HepG2 (cell line): ENCODE results near the gene FFAR2. TPM values are rescaled to one million over a fixed set of nuclear protein-coding genes. Genes with fewer than 3 reads are reported as not detected.
"Not testable (repeated sequence)": the region's sequence is repeated elsewhere in the genome, so short reads cannot be mapped to it uniquely, and the experiment has no call there.

Experiments used
- ATAC-seq: fragments of 200-7000 bp; cut with Tn5 transposase; 3 replicates; pipeline ENCODE4 v1.9.1; 2020; ENCODE audit warnings: mild to moderate bottlenecking, moderate library complexity
- BruUV-seq: library from RNA; stranded (reverse); fragments of 400-500 nt; replicated peaks from 2 replicates; lab custom pipeline; 2021; lab: Mats Ljungman, UMichigan
- CTCF ChIA-PET: fragments of 300-600 bp; formaldehyde crosslinking; extraction: SDS; loops from one replicate; lab custom pipeline; 2021; ENCODE audit warnings: low total read pairs, inconsistent platforms, low intra/inter-chr PET ratio; lab: Yijun Ruan, JAX
- POLR2A ChIA-PET: fragments of 350-600 bp; sonication (Branson Sonifier 250); formaldehyde crosslinking; loops from one replicate; lab custom pipeline; 2020; ENCODE audit warnings: antibody characterized with exemption, inconsistent platforms; lab: Yijun Ruan, JAX
- DNase-seq: peaks from one replicate; pipeline ENCODE4 v3.0.0-alpha.2; 2015; ENCODE audit warnings: low spot score
- FAIRE-seq: peaks from 3 replicates; lab custom pipeline; 2011; peaks lifted over from hg19 to GRCh38; lab: Jason Lieb, UNC
- H2AFZ ChIP-seq: one replicate; pipeline ENCODE4 v1.6.1; 2011; ENCODE audit warnings: low read length, inconsistent platforms
- H3K27ac ChIP-seq: fragments of 300-600 bp; 3 replicates; pipeline ENCODE4 v1.8.0; 2011; ENCODE audit warnings: mixed run types, mild to moderate bottlenecking, mixed read lengths, low read length, inconsistent platforms; ENCODE audit not compliant: insufficient read depth; ENCODE audit errors: extremely low read length
- H3K27me3 ChIP-seq, 2 experiments: fragments of 200-600 bp in 1 of 2; 2 replicates in 1 of 2; 3 replicates in 1 of 2; pipeline versions ENCODE4 v1.6.0 to v1.8.0; 2011; ENCODE audit warnings: low read length in 2 of 2, mild to moderate bottlenecking in 2 of 2, moderate library complexity in 2 of 2, inconsistent platforms in 1 of 2; ENCODE audit not compliant: insufficient read depth in 2 of 2, control insufficient read depth in 1 of 2
- H3K36me3 ChIP-seq, 2 experiments: fragments of 200-600 bp in 1 of 2; replicated peaks in 1 of 2; 2 replicates in 1 of 2; 3 replicates in 1 of 2; pipeline versions ENCODE4 v1.5.1 to v1.8.0; 2011; ENCODE audit warnings: low read length in 2 of 2, inconsistent platforms in 1 of 2; ENCODE audit not compliant: insufficient read depth in 2 of 2, control insufficient read depth in 1 of 2
- H3K4me1 ChIP-seq: 2 replicates; pipeline ENCODE4 v1.5.1; 2012; ENCODE audit warnings: low read length, inconsistent platforms; ENCODE audit not compliant: insufficient read depth
- H3K4me2 ChIP-seq: 2 replicates; pipeline ENCODE4 v1.6.0; 2011; ENCODE audit warnings: low read depth, low read length, inconsistent platforms
- H3K4me3 ChIP-seq, 3 experiments: fragments of 200-600 bp in 1 of 3; sonication (generic), shearing (Covaris generic) in 1 of 3; replicated peaks in 1 of 3; 2 replicates each; pipeline ENCODE4 v1.5.1; 2011 to 2016; ENCODE audit warnings: low read length in 3 of 3, inconsistent platforms in 2 of 3, low read depth in 2 of 3, mild to moderate bottlenecking in 2 of 3, control low read depth in 1 of 3, mixed read lengths in 1 of 3; ENCODE audit not compliant: insufficient read depth in 1 of 3
- H3K79me2 ChIP-seq: one replicate; pipeline ENCODE4 v1.6.1; 2011; ENCODE audit warnings: low read length, inconsistent platforms; ENCODE audit not compliant: insufficient read depth
- H3K9ac ChIP-seq: 2 replicates; pipeline ENCODE4 v1.6.0; 2011; ENCODE audit warnings: mild to moderate bottlenecking, low read depth, low read length, inconsistent platforms; ENCODE audit not compliant: insufficient read depth
- H3K9me3 ChIP-seq: 2 replicates; pipeline ENCODE4 v1.5.1; 2012; ENCODE audit warnings: mild to moderate bottlenecking, low read length
- H4K20me1 ChIP-seq: 2 replicates; pipeline ENCODE4 v1.6.0; 2011; ENCODE audit warnings: inconsistent platforms, mild to moderate bottlenecking, low read length, moderate library complexity; ENCODE audit not compliant: insufficient read depth
- KLF12 ChIP-seq: sonication (generic); formaldehyde crosslinking; IDR thresholded peaks from 2 replicates; pipeline ENCODE4 v1.4.0; 2020; ENCODE audit warnings: missing genetic modification reagents, borderline replicate concordance
- KLF15 ChIP-seq: sonication (generic); formaldehyde crosslinking; IDR thresholded peaks from 2 replicates; pipeline ENCODE4 v1.8.1; 2023; ENCODE audit warnings: borderline replicate concordance, mild to moderate bottlenecking, inconsistent platforms, missing genetic modification reagents, mixed read lengths
- ZBTB8A ChIP-seq: sonication (generic); formaldehyde crosslinking; IDR thresholded peaks from 2 replicates; pipeline ENCODE4 v1.4.0; 2020; ENCODE audit warnings: mild to moderate bottlenecking, low read depth, missing genetic modification reagents, borderline replicate concordance
- ZNF614 ChIP-seq: IDR thresholded peaks from 2 replicates; pipeline ENCODE4 v1.6.1; 2018; ENCODE audit warnings: missing biosample characterization, missing genetic modification reagents, inconsistent platforms, borderline replicate concordance
- WGBS: methylation state at CpG from one replicate; pipeline ENCODE4 v1.1.6; 2017; ENCODE audit warnings: low lambda C conversion rate; 5-methylcytosine and 5-hydroxymethylcytosine counted together
- in situ Hi-C: cut with HindIII; loops from 2 replicates; pipeline ENCODE4 v1.10.0; 2017; ENCODE audit warnings: low pct_unique_long_range_greater_than_20kb; ENCODE audit not compliant: extremely low pct_ligation_motif_present
- intact Hi-C: fragments of 100-400 bp; cut with micrococcal nuclease; formaldehyde crosslinking; loops from one replicate; pipeline ENCODE4 v1.10.0; 2022; ENCODE audit not compliant: unreplicated experiment
- polyA plus RNA-seq, 8 experiments: library from polyadenylated mRNA; depleted of rRNA in 3 of 8; stranded (reverse) in 7 of 8; unstranded in 1 of 8; fragments of >200 nt; fragmentation: Illumina TruSeq in 4 of 8; extraction: Trizol in 4 of 8; gene quantifications; 2 replicates each; pipeline versions ENCODE4 v1.2.1 to v1.2.3, GENCODE V29; 2011 to 2016; ENCODE audit warnings: low read depth in 4 of 8, missing spikeins in 1 of 8, mixed read lengths in 1 of 8; ENCODE audit not compliant: insufficient read depth in 1 of 8
- total RNA-seq, 5 experiments: library from RNA; depleted of rRNA; stranded (reverse); fragments of >200 nt; fragmentation: Illumina TruSeq; extraction: Trizol; gene quantifications; 2 replicates each; pipeline ENCODE4 v1.2.3, GENCODE V29; 2016; ENCODE audit warnings: low read depth in 1 of 5

The FFAR2 gene
- total and polyA plus RNA-seq, 2 of the 13 experiments (the other 11 are each of a cell fraction or from before 2014, with no cell fraction given), result 0.12 TPM; not detected in 1

GRCh38 chr19:35399948-35400772 is 47.9 kb upstream of the FFAR2 start:
- H3K4me2 ChIP-seq, result no peak overlapping the region
- ATAC-seq (no peak), DNase-seq (no peak), FAIRE-seq (no peak)
- H2AFZ ChIP-seq, result no peak overlapping the region
- in situ Hi-C loops, result no loop called here
- H3K27ac ChIP-seq, result no peak overlapping the region
- 63% methylated on average over 10 of the region's 10 CpGs for WGBS
- intact Hi-C loops, result loop anchor here (5.0 kb wide), 1 partner anchor 48 kb away; no protein-coding TSS in a partner anchor
- H3K4me1 ChIP-seq, result peaks cover 43% of the 10 kb centered on the region
- no peaks in the 10 kb centered on the region for H4K20me1 ChIP-seq
- TF ChIP-seq ZNF614 (CRISPR knock-in tag) (no peak), KLF15 (CRISPR knock-in tag) (no peak)
- no peak overlapping the region for H3K4me3 ChIP-seq
- ChIA-PET POLR2A (no interaction called here), CTCF (no interaction called here)
- BruUV-seq, result no TSS peak
- H3K9ac ChIP-seq, result no peak overlapping the region
- peaks cover 2 to 3% of the 10 kb centered on the region in 2 experiments; a peak in 2 of 5 replicates for H3K27me3 ChIP-seq
- no peaks in the 10 kb centered on the region for H3K36me3 ChIP-seq
- H3K79me2 ChIP-seq, result no peaks in the 10 kb centered on the region
- no peaks in the 10 kb centered on the region for H3K9me3 ChIP-seq

GRCh38 chr19:35400773-35401100 is 47.3 kb upstream of the FFAR2 start:
- peaks cover 2 to 3% of the 10 kb centered on the region in 2 experiments; a peak in 2 of 5 replicates for H3K27me3 ChIP-seq
- H3K4me3 ChIP-seq, result no peak overlapping the region
- TF ChIP-seq KLF12, result no peak
- no peak for TF ChIP-seq ZBTB8A (CRISPR knock-in tag)
- WGBS, result 73% methylated on average over 4 of the region's 7 CpGs
- in situ Hi-C loops, result no loop called here
- FAIRE-seq (no peak), ATAC-seq (no peak), DNase-seq (no peak)
- H3K9ac ChIP-seq, result no peak overlapping the region
- no peak overlapping the region for H3K4me2 ChIP-seq
- no peaks in the 10 kb centered on the region for H3K79me2 ChIP-seq
- no peaks in the 10 kb centered on the region for H3K9me3 ChIP-seq
- no peak overlapping the region for H2AFZ ChIP-seq
- ChIA-PET CTCF (no interaction called here), POLR2A (no interaction called here)
- BruUV-seq, result no TSS peak
- intact Hi-C loops, result no loop called here
- no peaks in the 10 kb centered on the region for H4K20me1 ChIP-seq
- H3K4me1 ChIP-seq, result peaks cover 43% of the 10 kb centered on the region
- no peak overlapping the region for H3K27ac ChIP-seq
- H3K36me3 ChIP-seq, result no peaks in the 10 kb centered on the region

GRCh38 chr19:35401416-35401815 is 46.6 kb upstream of the FFAR2 start:
- H3K79me2 ChIP-seq, H3K27me3 ChIP-seq, intact Hi-C loops, BruUV-seq, POLR2A ChIA-PET, H3K4me2 ChIP-seq, H3K36me3 ChIP-seq, H3K27ac ChIP-seq, H2AFZ ChIP-seq, H3K4me3 ChIP-seq, CTCF ChIA-PET, H3K9me3 ChIP-seq, ATAC-seq, H3K9ac ChIP-seq, in situ Hi-C loops, FAIRE-seq, H4K20me1 ChIP-seq, DNase-seq: not testable (repeated sequence)
- WGBS, result 23% methylated on average over 9 of the region's 9 CpGs
- H3K4me1 ChIP-seq, result peaks cover 36% of the 10 kb centered on the region
